GM19463 (cell line): ENCODE data around the gene GPC3.

Experiments
- ATAC-seq: cut with Tn5 transposase; IDR thresholded peaks from one replicate; pipeline ENCODE4 v1.9.1; 2021; ENCODE audit warnings: mild to moderate bottlenecking, moderate library complexity; ENCODE audit not compliant: unreplicated experiment

GPC3 gene

DNA sequence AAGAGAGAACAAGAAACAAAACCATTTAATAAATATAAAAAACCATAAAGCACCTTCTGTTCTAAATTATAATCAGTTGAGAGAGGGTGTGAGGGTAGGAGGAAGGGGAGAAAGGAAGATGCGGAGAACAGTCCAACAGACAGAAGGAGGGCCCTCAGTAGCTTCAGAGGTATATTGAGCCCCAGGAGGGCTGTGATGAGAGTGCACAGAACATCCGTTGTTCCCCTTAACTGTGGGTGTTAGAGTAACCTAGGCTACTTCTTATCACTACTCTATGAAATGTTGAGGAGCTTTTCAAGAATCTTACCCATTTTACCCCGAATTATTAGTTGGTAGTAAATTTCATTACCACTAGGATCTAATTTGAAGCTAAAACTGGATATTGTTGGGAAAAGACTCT, 13.8 kb downstream of the GPC3 start:
- no peak for ATAC-seq

DNA sequence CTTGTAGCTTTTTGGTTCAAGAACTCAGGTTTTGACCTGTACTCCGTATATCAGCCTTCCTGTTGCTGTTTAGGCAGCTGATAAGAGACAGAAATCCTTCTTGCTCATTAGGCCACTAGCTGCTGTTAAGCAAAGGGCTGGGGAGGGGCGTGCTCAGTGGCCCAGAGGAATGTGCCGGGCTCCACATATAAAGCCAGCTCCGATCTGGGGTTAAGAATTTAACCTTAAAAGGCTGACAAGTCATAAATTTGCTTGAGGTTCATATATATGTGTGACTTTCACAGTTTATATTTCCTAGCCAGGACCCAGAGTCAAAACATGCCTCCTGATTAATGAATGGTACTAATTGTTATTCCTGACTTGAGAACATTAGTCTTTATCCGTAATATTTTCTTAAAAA, 15.3 kb downstream of the GPC3 start:
- ATAC-seq, result no peak

DNA sequence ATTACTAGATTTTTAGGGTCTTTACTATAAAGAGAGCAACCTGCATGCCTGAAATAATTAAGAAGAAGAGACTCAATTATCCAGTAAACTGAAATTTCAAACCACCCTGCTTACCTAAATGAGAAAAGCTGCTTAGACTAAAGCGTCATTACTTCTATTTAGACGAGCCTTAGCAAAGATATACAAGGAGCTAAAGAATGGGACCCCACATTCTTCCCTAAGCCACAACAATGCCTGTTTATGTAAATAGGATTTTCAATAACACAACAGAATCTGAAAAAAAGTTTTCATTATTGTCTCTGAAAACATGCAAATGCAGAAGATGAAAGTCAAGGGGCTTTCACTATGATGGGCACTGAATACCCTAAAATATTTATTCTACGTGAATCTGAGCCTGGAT, 16.2 kb downstream of the GPC3 start:
- ATAC-seq, result no peak

DNA sequence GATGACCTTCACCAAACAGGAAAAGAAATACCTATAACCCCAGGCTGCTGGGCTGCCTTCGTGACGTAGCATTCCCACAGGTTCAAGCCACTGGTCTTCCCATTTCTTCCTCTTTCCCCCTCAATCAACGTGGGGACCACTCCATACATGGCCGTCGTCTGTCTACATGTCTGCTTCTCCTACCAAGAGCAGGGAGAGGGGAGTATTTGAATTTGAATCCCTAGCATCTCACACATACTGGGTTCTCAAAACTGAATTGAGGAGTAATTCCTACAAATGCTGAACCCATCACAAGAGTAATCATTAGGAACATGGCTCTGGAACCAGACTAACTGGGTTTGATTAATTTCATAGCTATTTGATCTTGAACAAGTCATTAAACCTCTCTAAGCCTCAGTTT, 17.3 kb downstream of the GPC3 start:
- no peak for ATAC-seq

DNA sequence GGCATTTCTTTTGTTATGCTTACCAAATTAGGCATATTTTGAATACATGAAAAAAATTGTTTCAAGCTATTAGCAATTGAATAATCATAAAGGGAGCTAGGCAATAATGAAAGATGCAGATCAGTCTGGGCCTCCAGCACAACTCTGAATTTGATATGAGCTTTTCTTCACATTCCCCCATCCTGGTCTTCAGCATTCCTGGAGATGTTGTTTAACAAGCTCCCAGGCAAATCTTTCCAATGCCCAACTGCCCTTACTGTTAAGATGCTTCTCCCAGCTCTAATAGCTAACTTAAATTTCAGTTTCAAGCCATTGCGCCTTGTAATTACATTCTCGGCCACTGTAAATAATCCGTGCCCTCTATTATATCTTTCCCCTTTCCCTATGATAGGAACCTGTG, 19.2 kb downstream of the GPC3 start:
- no peak for ATAC-seq

DNA sequence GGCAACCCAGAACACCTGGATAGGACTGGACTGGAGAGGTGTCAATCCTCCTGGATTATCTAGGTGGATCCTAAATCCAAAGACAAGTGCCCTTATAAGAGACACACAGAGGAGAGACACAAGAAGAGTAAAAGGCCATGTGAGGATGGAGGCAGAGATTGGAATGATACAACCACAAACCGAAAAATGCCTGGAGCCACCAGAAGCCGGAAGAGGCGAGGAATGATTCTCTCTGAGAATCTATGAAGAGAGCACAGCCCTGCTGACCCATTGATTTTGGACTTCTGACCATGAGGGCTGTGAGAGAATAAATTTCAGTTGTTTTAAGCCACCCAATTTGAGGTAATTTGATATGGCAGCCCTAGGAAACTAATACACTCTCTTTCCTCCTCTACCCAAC, 20.1 kb downstream of the GPC3 start:
- ATAC-seq, result no peak

DNA sequence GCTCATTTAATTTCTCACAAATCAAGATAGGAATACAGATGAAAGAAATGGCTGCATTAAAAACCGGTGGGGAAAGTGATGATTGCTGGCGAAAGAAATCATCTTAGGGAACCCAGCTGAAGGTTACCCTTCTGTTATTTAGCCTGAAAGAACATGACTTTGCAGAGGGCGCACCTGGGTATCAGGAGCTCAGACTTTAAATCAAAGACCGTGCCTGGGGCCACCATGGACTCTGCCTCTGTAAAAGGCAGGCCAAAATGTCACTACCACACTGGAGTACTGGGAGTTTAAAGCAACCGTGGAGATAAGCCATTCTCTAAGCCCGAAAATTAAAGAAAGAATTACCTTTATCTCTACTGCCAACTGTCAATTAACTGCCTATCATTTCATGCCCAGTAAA, 24.3 kb downstream of the GPC3 start:
- ATAC-seq, result no peak

DNA sequence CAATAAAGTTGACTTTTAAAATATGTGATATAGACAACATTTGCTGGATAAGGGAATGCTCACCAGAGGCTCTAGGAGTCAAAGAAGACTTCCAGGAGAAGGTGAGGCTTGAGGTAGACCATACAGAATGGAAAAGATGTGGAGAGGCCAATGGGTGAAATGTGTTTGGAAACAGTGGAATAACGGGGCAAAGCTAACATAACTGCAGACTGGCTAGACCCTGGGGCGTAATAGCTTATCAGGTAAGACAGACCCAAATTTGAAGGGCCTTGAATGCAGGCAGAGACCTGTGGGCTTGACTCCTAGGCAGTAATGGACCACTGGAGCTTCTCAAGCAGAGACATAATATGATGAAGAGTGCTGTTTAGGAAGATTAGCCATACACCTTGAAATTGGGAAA, 25.4 kb downstream of the GPC3 start:
- no peak for ATAC-seq

DNA sequence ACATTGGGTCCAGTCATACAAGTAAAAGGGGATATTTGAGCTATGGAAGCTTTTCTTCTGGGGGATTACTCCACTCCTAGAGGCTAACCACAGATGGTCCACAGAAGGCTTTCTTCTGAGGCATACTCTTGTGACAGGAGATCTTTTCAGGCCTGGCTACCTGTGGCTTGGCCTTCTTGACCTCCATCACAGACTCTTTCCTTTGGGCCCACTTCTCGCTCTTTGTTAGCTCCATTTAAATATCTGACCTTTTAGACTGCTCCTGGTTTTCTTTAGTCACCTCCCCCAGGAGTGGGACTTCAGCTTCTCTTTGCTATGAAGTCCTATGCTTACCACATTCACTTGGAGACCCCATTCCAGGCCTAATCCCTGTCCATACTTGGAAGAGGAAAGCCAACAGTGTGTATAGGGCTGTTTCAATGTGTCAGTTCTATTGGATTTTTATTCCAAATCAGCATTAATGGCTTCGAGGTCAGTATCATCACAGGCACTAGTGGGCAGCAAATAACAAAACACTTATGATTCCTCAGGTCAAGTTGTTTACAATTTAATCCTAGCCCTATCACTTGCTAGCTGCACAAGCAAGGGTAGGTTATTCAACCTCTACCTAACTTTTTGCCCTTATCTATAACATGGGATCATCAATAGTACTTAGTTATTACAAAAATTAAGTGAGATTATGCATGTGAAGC, 26.3 kb downstream of the GPC3 start:
- ATAC-seq, result no peak

DNA sequence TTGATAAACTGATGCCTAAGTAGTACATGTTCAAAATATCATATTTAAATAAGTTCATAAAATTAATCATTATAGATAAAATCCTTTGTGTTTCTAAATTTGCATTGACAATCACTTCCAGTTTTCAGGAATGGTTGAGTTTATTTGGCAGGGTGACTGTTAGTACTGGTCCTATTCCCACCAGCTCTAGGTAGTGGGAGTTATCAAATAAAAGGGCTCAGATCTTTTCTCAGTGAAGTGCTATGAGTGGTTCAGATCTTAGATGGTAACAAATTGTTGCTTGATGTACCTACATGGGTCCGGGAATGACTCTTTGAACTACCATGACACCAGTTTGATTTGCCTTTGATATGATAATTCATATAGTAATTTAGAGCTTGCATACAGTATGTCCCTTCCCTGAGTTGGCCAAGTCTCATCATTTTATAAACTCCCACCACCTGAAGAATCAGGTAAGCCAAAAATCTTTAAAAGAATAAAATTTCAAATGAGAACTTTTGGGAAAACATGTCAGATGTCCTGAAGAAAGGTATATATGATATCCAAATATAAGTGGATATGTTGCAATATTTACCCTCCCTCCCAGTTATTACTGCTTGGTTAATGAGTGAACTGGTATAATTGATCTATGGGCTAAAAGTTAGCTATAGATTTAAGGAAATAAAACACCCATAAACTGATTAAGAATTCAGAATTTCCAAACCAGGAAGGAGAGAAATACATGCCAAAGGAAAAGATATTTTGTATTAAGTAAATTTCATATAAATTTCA, 28.6 kb downstream of the GPC3 start:
- ATAC-seq, result no peak

DNA sequence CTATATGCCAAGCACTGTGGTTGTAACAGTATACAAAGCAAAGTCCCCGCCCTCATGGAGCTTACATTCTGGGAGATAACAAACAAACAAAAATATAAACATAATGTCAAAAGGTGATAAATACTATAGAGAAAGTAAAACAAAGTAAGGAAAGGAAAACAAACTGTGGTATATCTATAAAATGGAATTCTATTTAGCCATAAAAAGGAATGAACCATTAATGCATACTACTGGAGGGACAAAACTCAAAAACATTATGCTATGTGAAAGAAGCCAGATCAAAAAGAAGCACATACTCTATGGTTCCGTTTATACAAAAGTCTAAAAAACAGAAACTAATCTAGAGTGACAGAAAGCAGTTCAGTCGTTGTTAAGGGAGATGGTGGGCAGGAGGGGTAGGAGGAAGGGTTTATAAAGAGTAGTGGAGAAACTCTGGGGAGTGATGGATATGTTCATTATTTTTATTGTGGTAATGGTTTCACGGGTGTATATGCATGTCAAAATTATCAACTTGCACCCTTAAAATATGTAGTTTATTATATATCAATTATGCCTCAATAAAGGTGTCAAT, 31.5 kb downstream of the GPC3 start:
- ATAC-seq, result no peak

DNA sequence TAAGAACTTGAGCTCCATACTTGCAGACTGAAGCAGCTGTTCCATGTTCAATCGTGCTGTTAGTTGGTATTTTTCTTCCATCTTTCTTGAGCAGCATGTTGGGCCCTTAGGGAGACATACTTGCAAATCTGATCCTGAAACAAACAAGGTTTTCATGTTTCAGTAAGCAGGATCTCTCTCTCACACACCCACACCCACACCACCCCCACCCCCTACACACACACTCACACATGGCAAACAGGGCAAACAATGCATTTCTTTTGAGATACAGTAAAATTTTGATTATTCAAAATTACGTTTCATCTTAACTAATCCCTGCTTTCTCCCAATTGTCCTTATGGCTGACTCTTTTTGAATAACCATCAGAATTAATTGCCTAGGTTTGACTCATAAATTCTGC, 32.3 kb downstream of the GPC3 start:
- ATAC-seq, result no peak

DNA sequence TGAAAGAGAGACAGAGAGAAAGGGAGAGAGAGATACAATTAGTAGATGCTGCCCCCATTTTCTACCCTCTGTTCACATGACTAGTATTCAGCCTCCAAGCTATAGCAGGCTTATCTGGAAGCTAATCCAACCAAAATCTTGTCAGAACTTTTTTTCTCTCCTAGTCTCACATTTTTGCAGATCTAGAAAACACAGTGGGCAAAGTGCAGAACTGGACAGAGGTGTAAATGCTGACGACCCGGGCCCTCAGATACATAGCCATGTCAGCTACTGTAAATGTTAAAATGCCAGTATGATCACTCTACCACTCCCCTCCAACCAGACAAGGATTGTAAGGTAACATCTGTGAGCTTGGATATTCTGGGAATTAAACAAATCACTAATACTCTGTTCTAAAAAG, 34.3 kb downstream of the GPC3 start:
- ATAC-seq, result no peak

DNA sequence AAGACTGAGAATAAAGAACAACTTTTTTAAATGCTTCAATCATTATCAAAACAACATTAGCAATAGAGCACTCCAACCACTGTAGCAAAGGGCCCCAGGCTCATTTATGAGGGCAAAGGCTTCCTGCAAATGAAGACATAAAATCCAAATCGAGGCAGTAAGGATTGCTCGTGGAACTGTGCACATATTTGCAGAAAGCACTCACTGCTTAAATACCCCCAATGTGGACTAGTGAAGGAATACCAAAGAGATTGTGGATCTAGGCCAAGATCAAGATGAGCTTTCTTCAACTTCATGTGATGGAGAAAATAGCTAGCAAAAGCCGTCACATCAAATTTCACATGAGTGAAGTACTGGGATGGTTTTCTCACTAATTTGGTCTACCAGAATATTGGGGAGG, 35.2 kb downstream of the GPC3 start:
- ATAC-seq, result no peak

DNA sequence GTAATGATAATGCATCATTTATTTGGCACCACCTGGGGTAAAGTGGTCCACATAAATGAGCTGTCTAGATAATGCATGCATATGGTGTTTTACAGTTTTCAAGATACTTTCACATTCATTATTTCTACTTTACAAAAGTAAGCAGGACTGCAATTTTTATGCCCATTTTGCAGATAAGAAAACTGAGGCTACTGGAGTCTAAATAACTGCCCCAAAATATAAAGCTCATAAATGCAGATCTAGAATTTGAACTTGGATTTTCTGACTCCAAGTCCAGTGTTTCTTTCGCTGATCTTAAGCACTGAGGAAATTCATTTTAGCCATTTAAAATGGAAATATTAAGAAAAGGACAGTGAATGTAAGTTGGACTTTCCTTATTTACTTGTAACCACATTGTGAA, 36.5 kb downstream of the GPC3 start:
- ATAC-seq, result no peak

DNA sequence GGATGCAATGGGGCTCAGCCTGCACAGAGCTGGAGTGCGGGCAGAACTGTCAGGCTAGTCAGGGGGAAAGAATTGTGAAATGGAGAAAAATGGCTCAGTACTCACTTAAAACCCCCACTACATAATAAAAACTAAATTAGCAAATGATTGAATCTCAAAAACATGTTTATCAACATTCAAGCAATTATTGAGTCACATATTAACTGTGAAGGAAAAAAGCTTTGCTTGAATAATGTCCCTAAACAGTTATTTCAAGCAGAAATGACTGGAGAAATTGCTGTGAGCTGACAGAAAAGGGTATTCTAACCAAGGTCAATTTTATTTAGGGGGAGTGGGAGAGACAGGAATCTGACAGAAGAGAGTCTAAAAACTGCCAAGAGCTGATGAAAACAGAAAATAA, 37.4 kb downstream of the GPC3 start:
- no peak for ATAC-seq

DNA sequence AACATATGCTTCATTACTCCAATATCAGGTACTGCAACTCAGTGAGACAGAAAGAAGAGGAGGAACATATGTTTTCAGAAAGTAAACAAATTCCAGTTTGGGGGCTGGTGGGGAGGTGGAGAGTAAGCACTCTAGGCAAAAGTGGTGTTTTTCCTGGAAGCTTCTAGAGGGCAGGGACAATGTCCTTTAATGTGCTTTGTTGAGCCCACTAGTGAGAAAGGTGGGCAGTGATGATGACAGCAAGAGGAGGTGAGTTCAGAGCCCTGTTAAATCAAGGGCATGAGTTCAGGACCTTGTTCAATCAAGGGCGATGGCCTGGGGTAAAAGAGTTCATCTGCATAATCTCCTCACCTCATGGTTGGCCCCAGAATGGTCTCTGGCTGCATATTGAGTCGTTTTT, 38.4 kb downstream of the GPC3 start:
- no peak for ATAC-seq

DNA sequence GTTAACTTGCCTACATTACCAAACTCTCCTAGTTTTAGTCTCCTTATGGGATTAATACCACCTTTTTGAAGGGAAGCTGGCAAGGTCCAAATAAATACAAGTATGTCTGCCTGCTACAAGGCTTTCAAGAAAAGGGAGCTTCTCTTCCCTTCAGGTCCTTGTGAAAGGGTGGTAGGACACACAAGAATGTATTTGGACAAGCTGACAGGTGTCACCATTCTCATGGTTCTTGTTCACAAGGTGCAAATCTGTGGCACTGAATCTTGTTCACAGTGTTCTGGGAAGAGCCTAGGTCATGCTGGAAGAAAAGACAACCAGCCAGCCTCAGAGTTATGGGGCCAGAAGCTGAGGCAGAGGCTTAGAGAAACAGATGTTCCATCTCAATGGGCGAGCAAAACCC, 41.9 kb downstream of the GPC3 start:
- no peak for ATAC-seq

DNA sequence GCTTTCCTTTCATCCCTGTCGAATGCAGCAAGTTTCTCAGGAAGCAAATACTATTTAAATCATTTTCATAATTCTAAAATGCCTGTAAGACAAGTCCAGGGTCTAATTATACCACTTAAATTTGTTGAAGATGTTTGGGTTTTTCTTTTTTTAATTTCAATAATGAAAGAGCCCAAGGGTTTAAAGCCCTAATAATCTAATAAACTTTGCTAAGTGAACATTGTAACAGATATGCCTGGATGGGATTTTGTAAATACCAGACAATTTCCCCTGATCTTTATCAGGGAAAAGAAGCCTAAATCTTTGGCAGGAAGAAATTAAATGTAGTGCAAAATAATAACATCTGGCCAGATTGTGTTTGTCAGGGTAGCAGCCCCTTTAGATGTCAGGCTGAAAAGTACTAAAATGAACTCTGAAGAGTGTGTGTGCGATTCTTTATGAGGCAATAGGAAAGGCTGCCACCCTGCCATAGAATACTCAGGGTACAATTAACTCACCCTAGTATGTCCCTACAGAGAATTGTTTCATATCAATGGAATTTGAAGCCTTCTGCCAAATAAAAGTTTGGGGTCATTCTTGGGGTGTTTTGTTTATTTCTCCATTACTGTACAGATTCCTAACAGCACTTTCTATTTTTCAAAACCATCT, 45.6 kb downstream of the GPC3 start:
- no peak for ATAC-seq

DNA sequence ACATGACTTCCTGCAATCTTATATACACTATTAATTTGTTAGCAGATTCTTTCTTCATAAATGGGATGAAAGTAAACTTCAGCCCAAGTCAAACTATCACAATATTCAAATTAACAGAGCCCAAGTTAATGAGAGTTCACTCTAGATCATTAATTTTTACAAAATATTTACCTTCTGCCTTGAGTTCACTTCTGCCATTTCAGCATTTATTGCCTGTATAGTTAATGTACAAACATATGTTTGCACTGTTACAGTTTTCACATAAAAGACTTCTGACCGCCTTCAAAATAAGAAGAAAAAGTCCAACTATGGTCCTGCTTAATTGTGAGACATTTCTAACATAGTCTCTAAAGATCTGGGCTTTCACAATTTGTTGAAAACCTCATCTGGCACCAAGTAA, 46.9 kb downstream of the GPC3 start:
- ATAC-seq, result no peak

DNA sequence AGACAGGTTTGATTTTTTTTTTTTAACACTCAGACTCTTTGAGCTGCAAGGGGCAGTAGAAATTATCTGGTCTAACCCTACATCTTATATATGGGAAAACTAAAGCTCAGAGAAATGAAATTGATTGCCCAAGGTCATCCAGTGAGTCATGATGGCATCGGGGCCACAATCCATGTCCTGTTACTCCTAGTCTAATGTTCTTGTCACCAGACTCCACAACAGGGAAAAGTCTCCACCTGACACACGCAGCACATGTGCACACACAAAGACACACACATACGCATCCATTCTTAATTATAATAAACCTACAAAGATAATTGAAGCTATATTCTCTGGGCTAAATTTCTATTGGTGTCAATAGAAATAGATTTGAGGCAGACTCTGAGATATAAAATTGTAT, 48.4 kb downstream of the GPC3 start:
- ATAC-seq, result no peak

DNA sequence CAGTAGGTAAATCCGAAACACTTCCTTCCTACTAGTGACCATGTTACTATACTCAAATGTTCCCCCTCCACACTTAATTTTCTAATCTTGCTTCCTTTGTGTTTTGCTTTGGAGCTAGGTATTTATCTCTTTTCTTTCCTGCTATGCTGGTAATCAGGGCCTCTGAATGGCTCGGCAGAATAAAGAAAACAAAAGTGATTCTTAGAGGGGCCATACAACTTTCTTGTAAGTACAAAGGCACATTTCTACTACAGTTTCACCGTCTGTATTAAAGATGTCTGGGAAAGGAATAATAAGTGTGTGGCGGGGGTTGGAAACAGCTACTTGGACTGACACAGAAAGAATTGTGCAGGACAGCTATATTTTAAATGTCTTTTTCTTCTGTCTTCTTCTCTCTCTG, 50.3 kb downstream of the GPC3 start:
- ATAC-seq, result no peak
